Mammary epithelial cell (primary cell): ENCODE measurements around the gene SPSB3.

Source experiments
- CTCF ChIP-seq, 2 donors: IDR thresholded peaks in 1 of 2; conservative IDR thresholded peaks in 1 of 2; 2 replicates each; pipeline ENCODE4 v1.5.1; 2011 to 2012; ENCODE audit warnings: inconsistent platforms in 2 of 2, low read length in 2 of 2, mild to moderate bottlenecking in 2 of 2, control low read depth in 1 of 2, low read depth in 1 of 2; ENCODE audit not compliant: insufficient read depth in 1 of 2; ENCODE audit errors: extremely low read depth in 1 of 2
- EZH2 ChIP-seq: IDR thresholded peaks from 2 replicates; pipeline ENCODE4 v1.6.1; 2012; ENCODE audit warnings: low read length, inconsistent platforms, borderline replicate concordance

GRCh38 chr16:1787322-1788094 is 5.1 kb upstream of the SPSB3 start:
- TF ChIP-seq CTCF (conservative IDR thresholded peaks at IDR 0.05 in 1 of 2, IDR thresholded peaks at IDR 0.05 in 1 of 2; ENCODE audit: extremely low read depth in 1 of 2, insufficient read depth in 1 of 2, low read depth in 1 of 2, low read length in 2 of 2): no peak
- no peak for TF ChIP-seq EZH2
